GM23338 (cell line): ENCODE data around the gene GZMH. TPM values are rescaled to one million over a fixed set of nuclear protein-coding genes. Genes with fewer than 3 reads are reported as not detected.
"Not testable (repeated sequence)": the region's sequence is repeated elsewhere in the genome, so short reads cannot be mapped to it uniquely, and the experiment has no call there.

ENCODE experiments used
- ATAC-seq: fragments of 200-7000 bp; cut with Tn5 transposase; 3 replicates; pipeline ENCODE4 v1.9.1; 2020
- DNase-seq: peaks from one replicate; pipeline ENCODE4 v3.0.0-alpha.2; 2015; ENCODE audit warnings: low spot score
- H2AFZ ChIP-seq: fragments of 200-600 bp; sonication (generic); 2 replicates; pipeline ENCODE4 v1.8.0; 2016; ENCODE audit warnings: antibody characterized with exemption, mild to moderate bottlenecking, moderate library complexity
- H3F3A ChIP-seq: fragments of 200-600 bp; sonication (generic); replicated peaks from 2 replicates; pipeline ENCODE4 v1.8.0; 2017; ENCODE audit warnings: antibody characterized with exemption, mixed run types, low read depth
- H3K27ac ChIP-seq: fragments of 200-600 bp; sonication (generic); 2 replicates; pipeline ENCODE4 v1.6.1; 2016; ENCODE audit warnings: low read depth
- H3K27me3 ChIP-seq: fragments of 200-600 bp; sonication (generic); 2 replicates; pipeline ENCODE4 v1.8.0; 2016; ENCODE audit warnings: mild to moderate bottlenecking, mixed run types, moderate library complexity; ENCODE audit not compliant: insufficient read depth
- H3K36me3 ChIP-seq: fragments of 200-600 bp; sonication (generic); 2 replicates; pipeline ENCODE4 v1.8.0; 2016; ENCODE audit warnings: mild to moderate bottlenecking; ENCODE audit not compliant: insufficient read depth
- H3K4me1 ChIP-seq: fragments of 200-600 bp; sonication (generic); 2 replicates; pipeline ENCODE4 v1.8.0; 2016; ENCODE audit warnings: mild to moderate bottlenecking, moderate library complexity; ENCODE audit not compliant: insufficient read depth
- H3K4me2 ChIP-seq: fragments of 200-600 bp; sonication (generic); 2 replicates; pipeline ENCODE4 v1.7.1; 2017; ENCODE audit warnings: mixed run types
- H3K4me3 ChIP-seq: fragments of 200-600 bp; sonication (generic); 2 replicates; pipeline ENCODE4 v1.6.1; 2016; ENCODE audit warnings: mixed run types
- H3K79me2 ChIP-seq: fragments of 200-600 bp; sonication (generic); replicated peaks from 2 replicates; pipeline ENCODE4 v1.8.0; 2017; ENCODE audit warnings: mild to moderate bottlenecking; ENCODE audit not compliant: insufficient read depth
- H3K9me2 ChIP-seq: fragments of 200-600 bp; sonication (generic); 2 replicates; pipeline ENCODE4 v1.8.0; 2017; ENCODE audit not compliant: insufficient read depth
- H4K20me1 ChIP-seq: fragments of 200-600 bp; sonication (generic); replicated peaks from 2 replicates; pipeline ENCODE4 v1.8.0; 2017; ENCODE audit warnings: mild to moderate bottlenecking; ENCODE audit not compliant: insufficient read depth
- H3K27ac Mint-ChIP-seq: 2 replicates; pipeline ENCODE4 v1.8.0; 2020; ENCODE audit warnings: inconsistent platforms, mild to moderate bottlenecking, moderate library complexity, mixed read lengths
- H3K27me3 Mint-ChIP-seq: 3 replicates; pipeline ENCODE4 v1.8.0; 2022; ENCODE audit warnings: low read depth, mild to moderate bottlenecking, moderate library complexity, mixed read lengths, inconsistent platforms; ENCODE audit not compliant: insufficient read depth, poor library complexity
- H3K36me3 Mint-ChIP-seq: 3 replicates; pipeline ENCODE4 v1.8.0; 2021; ENCODE audit warnings: low read depth, mild to moderate bottlenecking, inconsistent platforms, moderate library complexity, mixed read lengths
- H3K4me1 Mint-ChIP-seq: 3 replicates; pipeline ENCODE4 v1.8.0; 2020; ENCODE audit warnings: mild to moderate bottlenecking, inconsistent platforms, mixed read lengths
- H3K4me3 Mint-ChIP-seq: 3 replicates; pipeline ENCODE4 v1.8.0; 2021; ENCODE audit warnings: moderate library complexity, mild to moderate bottlenecking, inconsistent platforms, mixed read lengths
- H3K9me3 Mint-ChIP-seq: 3 replicates; pipeline ENCODE4 v1.8.0; 2020; ENCODE audit warnings: moderate library complexity, mild to moderate bottlenecking, inconsistent platforms, mixed read lengths
- CREB1 ChIP-seq: fragments of 250-450 bp; sonication (Bioruptor Pico); IDR thresholded peaks from 2 replicates; pipeline ENCODE4 v1.5.0; 2020; ENCODE audit warnings: low read depth, mild to moderate bottlenecking, moderate library complexity
- ETS1 ChIP-seq: IDR thresholded peaks from 2 replicates; pipeline ENCODE4 v1.6.1; 2016; ENCODE audit warnings: antibody characterized with exemption
- EZH2 ChIP-seq: fragments of 200-600 bp; sonication (generic); IDR thresholded peaks from one replicate; pipeline ENCODE4 v1.8.0; 2017; ENCODE audit warnings: antibody characterized with exemption, mild to moderate bottlenecking, low read depth; ENCODE audit not compliant: unreplicated experiment
- EZH2phosphoT487 ChIP-seq: fragments of 200-600 bp; sonication (generic); IDR thresholded peaks from one replicate; pipeline ENCODE4 v1.8.1; 2018; ENCODE audit warnings: antibody characterized with exemption; ENCODE audit not compliant: unreplicated experiment
- NANOG ChIP-seq: IDR thresholded peaks from 2 replicates; pipeline ENCODE4 v1.6.1; 2016; ENCODE audit warnings: antibody characterized with exemption, borderline replicate concordance
- REST ChIP-seq: IDR thresholded peaks from one replicate; pipeline ENCODE4 v1.6.1; 2018; ENCODE audit warnings: antibody characterized with exemption; ENCODE audit not compliant: unreplicated experiment
- STAT1 ChIP-seq: IDR thresholded peaks from one replicate; pipeline ENCODE4 v1.6.1; 2016; ENCODE audit warnings: antibody characterized with exemption; ENCODE audit not compliant: unreplicated experiment
- ZNF114 ChIP-seq: fragments of 250-450 bp; sonication (Bioruptor Pico); IDR thresholded peaks from 2 replicates; pipeline ENCODE4 v1.5.0; 2020; ENCODE audit warnings: mild to moderate bottlenecking, moderate library complexity
- ZNF331 ChIP-seq: fragments of 250-450 bp; sonication (Bioruptor Pico); IDR thresholded peaks from 2 replicates; pipeline ENCODE4 v1.5.0; 2020; ENCODE audit warnings: low read depth, mild to moderate bottlenecking, moderate library complexity
- polyA plus RNA-seq: library from polyadenylated mRNA; unstranded; fragments of >200 nt; fragmentation: Nextera tagmentation; extraction: Ambion mirVana; gene quantifications from 2 replicates; pipeline ENCODE4 v1.2.1, GENCODE V29; 2016
- total RNA-seq: library from RNA; depleted of rRNA; stranded (reverse); fragments of >200 nt; shearing (Covaris generic); gene quantifications from 2 replicates; pipeline ENCODE4 v1.2.3, GENCODE V29; 2014
- TF ChIP-seq, protein P1 (sequence below): fragments of 250-450 bp; sonication (Bioruptor Pico); IDR thresholded peaks from 2 replicates; pipeline ENCODE4 v1.5.0; 2020; ENCODE audit warnings: mild to moderate bottlenecking, moderate library complexity

GZMH gene
- total and polyA plus RNA-seq, 2 experiments from 2014 or later = not detected

GRCh38 chr14:24648361-24648760, 38.9 kb upstream of the GZMH start:
- not testable (repeated sequence) for ATAC-seq, H3K36me3 ChIP-seq, H2AFZ ChIP-seq, H3K4me1 ChIP-seq, H3K79me2 ChIP-seq, H3K27ac Mint-ChIP-seq, H3F3A ChIP-seq, H3K27me3 Mint-ChIP-seq, H3K27me3 ChIP-seq, H3K4me3 ChIP-seq, H3K4me2 ChIP-seq, H3K36me3 Mint-ChIP-seq, H4K20me1 ChIP-seq, H3K4me1 Mint-ChIP-seq, DNase-seq, H3K27ac ChIP-seq, H3K9me2 ChIP-seq, H3K4me3 Mint-ChIP-seq
- peaks cover 14% of the 10 kb centered on the region for H3K9me3 Mint-ChIP-seq

- Mint-ChIP-seq H3K36me3 (no peaks in the 10 kb centered on the region), H3K9me3 (no peaks in the 10 kb centered on the region), H3K4me1 (no peaks in the 10 kb centered on the region), H3K27ac (no peak overlapping the region), H3K27me3 (peaks cover 2% of the 10 kb centered on the region), H3K4me3 (no peak overlapping the region)
- no peaks in the 10 kb centered on the region for H3K36me3 ChIP-seq
- H2AFZ ChIP-seq = no peak overlapping the region
- TF ChIP-seq REST (no peak), EZH2phosphoT487 (no peak), ZNF331 (CRISPR knock-in tag) (no peak), ETS1 (no peak), STAT1 (no peak), ZNF114 (no peak), CREB1 (CRISPR knock-in tag) (no peak), EZH2 (no peak), NANOG (no peak)
- TF ChIP-seq, protein P1, sequence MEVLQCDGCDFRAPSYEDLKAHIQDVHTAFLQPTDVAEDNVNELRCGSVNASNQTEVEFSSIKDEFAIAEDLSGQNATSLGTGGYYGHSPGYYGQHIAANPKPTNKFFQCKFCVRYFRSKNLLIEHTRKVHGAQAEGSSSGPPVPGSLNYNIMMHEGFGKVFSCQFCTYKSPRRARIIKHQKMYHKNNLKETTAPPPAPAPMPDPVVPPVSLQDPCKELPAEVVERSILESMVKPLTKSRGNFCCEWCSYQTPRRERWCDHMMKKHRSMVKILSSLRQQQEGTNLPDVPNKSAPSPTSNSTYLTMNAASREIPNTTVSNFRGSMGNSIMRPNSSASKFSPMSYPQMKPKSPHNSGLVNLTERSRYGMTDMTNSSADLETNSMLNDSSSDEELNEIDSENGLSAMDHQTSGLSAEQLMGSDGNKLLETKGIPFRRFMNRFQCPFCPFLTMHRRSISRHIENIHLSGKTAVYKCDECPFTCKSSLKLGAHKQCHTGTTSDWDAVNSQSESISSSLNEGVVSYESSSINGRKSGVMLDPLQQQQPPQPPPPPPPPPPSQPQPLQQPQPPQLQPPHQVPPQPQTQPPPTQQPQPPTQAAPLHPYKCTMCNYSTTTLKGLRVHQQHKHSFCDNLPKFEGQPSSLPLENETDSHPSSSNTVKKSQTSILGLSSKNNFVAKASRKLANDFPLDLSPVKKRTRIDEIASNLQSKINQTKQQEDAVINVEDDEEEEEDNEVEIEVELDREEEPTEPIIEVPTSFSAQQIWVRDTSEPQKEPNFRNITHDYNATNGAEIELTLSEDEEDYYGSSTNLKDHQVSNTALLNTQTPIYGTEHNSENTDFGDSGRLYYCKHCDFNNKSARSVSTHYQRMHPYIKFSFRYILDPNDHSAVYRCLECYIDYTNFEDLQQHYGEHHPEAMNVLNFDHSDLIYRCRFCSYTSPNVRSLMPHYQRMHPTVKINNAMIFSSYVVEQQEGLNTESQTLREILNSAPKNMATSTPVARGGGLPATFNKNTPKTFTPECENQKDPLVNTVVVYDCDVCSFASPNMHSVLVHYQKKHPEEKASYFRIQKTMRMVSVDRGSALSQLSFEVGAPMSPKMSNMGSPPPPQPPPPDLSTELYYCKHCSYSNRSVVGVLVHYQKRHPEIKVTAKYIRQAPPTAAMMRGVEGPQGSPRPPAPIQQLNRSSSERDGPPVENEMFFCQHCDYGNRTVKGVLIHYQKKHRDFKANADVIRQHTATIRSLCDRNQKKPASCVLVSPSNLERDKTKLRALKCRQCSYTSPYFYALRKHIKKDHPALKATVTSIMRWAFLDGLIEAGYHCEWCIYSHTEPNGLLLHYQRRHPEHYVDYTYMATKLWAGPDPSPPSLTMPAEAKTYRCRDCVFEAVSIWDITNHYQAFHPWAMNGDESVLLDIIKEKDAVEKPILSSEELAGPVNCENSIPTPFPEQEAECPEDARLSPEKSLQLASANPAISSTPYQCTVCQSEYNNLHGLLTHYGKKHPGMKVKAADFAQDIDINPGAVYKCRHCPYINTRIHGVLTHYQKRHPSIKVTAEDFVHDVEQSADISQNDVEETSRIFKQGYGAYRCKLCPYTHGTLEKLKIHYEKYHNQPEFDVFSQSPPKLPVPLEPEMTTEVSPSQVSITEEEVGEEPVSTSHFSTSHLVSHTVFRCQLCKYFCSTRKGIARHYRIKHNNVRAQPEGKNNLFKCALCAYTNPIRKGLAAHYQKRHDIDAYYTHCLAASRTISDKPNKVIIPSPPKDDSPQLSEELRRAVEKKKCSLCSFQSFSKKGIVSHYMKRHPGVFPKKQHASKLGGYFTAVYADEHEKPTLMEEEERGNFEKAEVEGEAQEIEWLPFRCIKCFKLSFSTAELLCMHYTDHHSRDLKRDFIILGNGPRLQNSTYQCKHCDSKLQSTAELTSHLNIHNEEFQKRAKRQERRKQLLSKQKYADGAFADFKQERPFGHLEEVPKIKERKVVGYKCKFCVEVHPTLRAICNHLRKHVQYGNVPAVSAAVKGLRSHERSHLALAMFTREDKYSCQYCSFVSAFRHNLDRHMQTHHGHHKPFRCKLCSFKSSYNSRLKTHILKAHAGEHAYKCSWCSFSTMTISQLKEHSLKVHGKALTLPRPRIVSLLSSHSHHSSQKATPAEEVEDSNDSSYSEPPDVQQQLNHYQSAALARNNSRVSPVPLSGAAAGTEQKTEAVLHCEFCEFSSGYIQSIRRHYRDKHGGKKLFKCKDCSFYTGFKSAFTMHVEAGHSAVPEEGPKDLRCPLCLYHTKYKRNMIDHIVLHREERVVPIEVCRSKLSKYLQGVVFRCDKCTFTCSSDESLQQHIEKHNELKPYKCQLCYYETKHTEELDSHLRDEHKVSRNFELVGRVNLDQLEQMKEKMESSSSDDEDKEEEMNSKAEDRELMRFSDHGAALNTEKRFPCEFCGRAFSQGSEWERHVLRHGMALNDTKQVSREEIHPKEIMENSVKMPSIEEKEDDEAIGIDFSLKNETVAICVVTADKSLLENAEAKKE = no peak
- no peaks in the 10 kb centered on the region for H3K27me3 ChIP-seq
- H3K4me2 ChIP-seq = no peak overlapping the region
- ATAC-seq (no peak), DNase-seq (no peak)
- H3K9me2 ChIP-seq = no peaks in the 10 kb centered on the region
- H3F3A ChIP-seq = no peaks in the 10 kb centered on the region
- H3K4me1 ChIP-seq = no peaks in the 10 kb centered on the region
- no peak overlapping the region for H3K27ac ChIP-seq
- no peaks in the 10 kb centered on the region for H4K20me1 ChIP-seq
- no peaks in the 10 kb centered on the region for H3K79me2 ChIP-seq
- H3K4me3 ChIP-seq = no peak overlapping the region
Observed at GRCh38 chr14:24639905-24640304, 30.4 kb upstream of the GZMH start.
